H9 (cell line): ENCODE data around the gene DIPK1B. TPM values are rescaled to one million over a fixed set of nuclear protein-coding genes. Genes with fewer than 3 reads are reported as not detected.

Source experiments
- DNase-seq: peaks from one replicate; pipeline ENCODE4 v3.0.0-alpha.2; 2017
- H2AFZ ChIP-seq: one replicate; pipeline ENCODE4 v1.6.1; 2013; ENCODE audit warnings: mild to moderate bottlenecking, low read length, control low read depth, moderate library complexity
- H2AK5ac ChIP-seq: 2 replicates; pipeline ENCODE4 v1.6.1; 2013; ENCODE audit warnings: low read length, control low read depth, mixed read lengths; ENCODE audit not compliant: insufficient read length
- H2BK120ac ChIP-seq: one replicate; pipeline ENCODE4 v1.6.1; 2013; ENCODE audit warnings: low read depth, mild to moderate bottlenecking, low read length, control low read depth, inconsistent platforms; ENCODE audit not compliant: poor library complexity, severe bottlenecking
- H2BK12ac ChIP-seq: 2 replicates; pipeline ENCODE4 v1.6.1; 2013; ENCODE audit warnings: low read length, control low read depth, mixed read lengths, low read depth; ENCODE audit not compliant: insufficient read length
- H2BK15ac ChIP-seq: 2 replicates; pipeline ENCODE4 v1.6.1; 2013; ENCODE audit warnings: low read depth, low read length, control low read depth
- H2BK20ac ChIP-seq: one replicate; pipeline ENCODE4 v1.6.1; 2013; ENCODE audit warnings: low read depth, mild to moderate bottlenecking, low read length, control low read depth, inconsistent platforms; ENCODE audit not compliant: poor library complexity, severe bottlenecking
- H2BK5ac ChIP-seq: 2 replicates; pipeline ENCODE4 v1.6.1; 2013; ENCODE audit warnings: low read length, control low read depth, mixed read lengths; ENCODE audit not compliant: insufficient read length
- H3K14ac ChIP-seq: 2 replicates; pipeline ENCODE4 v1.6.1; 2013; ENCODE audit warnings: low read length, control low read depth; ENCODE audit not compliant: insufficient read depth
- H3K18ac ChIP-seq: 2 replicates; pipeline ENCODE4 v1.6.1; 2013; ENCODE audit warnings: low read depth, mild to moderate bottlenecking, mixed read lengths, low read length, control low read depth; ENCODE audit not compliant: insufficient read length
- H3K23ac ChIP-seq: 2 replicates; pipeline ENCODE4 v1.6.1; 2013; ENCODE audit warnings: low read length, control low read depth, mixed read lengths, low read depth; ENCODE audit not compliant: insufficient read length
- H3K23me2 ChIP-seq: 2 replicates; pipeline ENCODE4 v1.6.1; 2013; ENCODE audit warnings: low read depth, mild to moderate bottlenecking, mixed read lengths, low read length, control low read depth; ENCODE audit not compliant: insufficient read length, poor library complexity, severe bottlenecking
- H3K27ac ChIP-seq: 2 replicates; pipeline ENCODE4 v1.5.1; 2013; ENCODE audit warnings: low read length, control low read depth, mixed read lengths, low read depth; ENCODE audit not compliant: insufficient read length
- H3K27me3 ChIP-seq: 2 replicates; pipeline ENCODE4 v1.6.1; 2013; ENCODE audit warnings: low read length, control low read depth, inconsistent platforms; ENCODE audit not compliant: insufficient read depth
- H3K4ac ChIP-seq: 2 replicates; pipeline ENCODE4 v1.6.1; 2013; ENCODE audit warnings: low read depth, mild to moderate bottlenecking, control low read depth, inconsistent platforms, low read length, moderate library complexity
- H3K4me1 ChIP-seq: 2 replicates; pipeline ENCODE4 v1.6.1; 2013; ENCODE audit warnings: low read length, control low read depth, inconsistent platforms; ENCODE audit not compliant: insufficient read depth
- H3K4me2 ChIP-seq: 2 replicates; pipeline ENCODE4 v1.6.1; 2013; ENCODE audit warnings: low read length, control low read depth, mixed read lengths; ENCODE audit not compliant: insufficient read length, insufficient read depth
- H3K56ac ChIP-seq: 2 replicates; pipeline ENCODE4 v1.6.1; 2013; ENCODE audit warnings: low read depth, mild to moderate bottlenecking, mixed read lengths, low read length, control low read depth; ENCODE audit not compliant: insufficient read length
- H3K79me1 ChIP-seq: 2 replicates; pipeline ENCODE4 v1.6.1; 2013; ENCODE audit warnings: low read depth, mild to moderate bottlenecking, moderate library complexity, low read length, control low read depth, inconsistent platforms; ENCODE audit not compliant: insufficient read depth, poor library complexity, severe bottlenecking
- H3K79me2 ChIP-seq: 2 replicates; pipeline ENCODE4 v1.6.1; 2013; ENCODE audit warnings: low read length, control low read depth, inconsistent platforms; ENCODE audit not compliant: insufficient read depth
- H3K9ac ChIP-seq: 2 replicates; pipeline ENCODE4 v1.6.1; 2013; ENCODE audit warnings: low read length, control low read depth, mixed read lengths; ENCODE audit not compliant: insufficient read length; ENCODE audit errors: extremely low read depth
- H3K9me3 ChIP-seq: one replicate; pipeline ENCODE4 v1.6.1; 2013; ENCODE audit warnings: low read depth, low read length, inconsistent platforms; ENCODE audit not compliant: control insufficient read depth
- H3T11ph ChIP-seq: one replicate; pipeline ENCODE4 v1.6.1; 2013; ENCODE audit warnings: mild to moderate bottlenecking, low read length, control low read depth, inconsistent platforms
- H4K20me1 ChIP-seq: one replicate; pipeline ENCODE4 v1.6.1; 2013; ENCODE audit not compliant: control insufficient read depth, insufficient read length, insufficient read depth
- H4K5ac ChIP-seq: 2 replicates; pipeline ENCODE4 v1.6.1; 2013; ENCODE audit warnings: low read depth, mild to moderate bottlenecking, mixed read lengths, low read length, control low read depth; ENCODE audit not compliant: insufficient read length
- H4K8ac ChIP-seq: replicated peaks from 2 replicates; pipeline ENCODE4 v1.6.1; 2013; ENCODE audit warnings: low read length, control low read depth, mixed read lengths, low read depth; ENCODE audit not compliant: insufficient read length
- H4K91ac ChIP-seq: 2 replicates; pipeline ENCODE4 v1.6.1; 2013; ENCODE audit warnings: low read depth, mild to moderate bottlenecking, moderate library complexity, mixed read lengths, low read length, control low read depth; ENCODE audit not compliant: insufficient read length
- H3K27ac Mint-ChIP-seq, 3 experiments: 2 replicates in 2 of 3; 3 replicates in 1 of 3; pipeline ENCODE4 v1.8.0; 2020 to 2021; ENCODE audit warnings: mixed read lengths in 3 of 3, mild to moderate bottlenecking in 1 of 3, moderate library complexity in 1 of 3
- H3K27me3 Mint-ChIP-seq: 2 replicates; pipeline ENCODE4 v1.8.0; 2021; ENCODE audit warnings: low read depth, mild to moderate bottlenecking, moderate library complexity, mixed read lengths
- H3K36me3 Mint-ChIP-seq, 3 experiments: 2 replicates in 2 of 3; 3 replicates in 1 of 3; pipeline ENCODE4 v1.8.0; 2020 to 2021; ENCODE audit warnings: low read depth in 3 of 3, mixed read lengths in 3 of 3; ENCODE audit not compliant: insufficient read depth in 1 of 3
- H3K4me1 Mint-ChIP-seq, 2 experiments: 2 replicates each; pipeline ENCODE4 v1.8.0; 2020; ENCODE audit warnings: mixed read lengths in 2 of 2
- H3K4me3 Mint-ChIP-seq, 2 experiments: 2 replicates in 1 of 2; 3 replicates in 1 of 2; pipeline ENCODE4 v1.8.0; 2020 to 2021; ENCODE audit warnings: mild to moderate bottlenecking in 2 of 2, mixed read lengths in 2 of 2, moderate library complexity in 1 of 2
- H3K9me3 Mint-ChIP-seq, 2 experiments: 2 replicates in 1 of 2; 3 replicates in 1 of 2; pipeline ENCODE4 v1.8.0; 2020; ENCODE audit warnings: mild to moderate bottlenecking in 2 of 2, mixed read lengths in 2 of 2, moderate library complexity in 1 of 2
- CTCF ChIP-seq: fragments of 200-600 bp; sonication (generic); conservative IDR thresholded peaks from 3 replicates; pipeline ENCODE4 v1.8.0; 2021; ENCODE audit warnings: antibody characterized with exemption, mild to moderate bottlenecking
- WGBS: extraction: QIAGEN DNeasy Blood & Tissue Kit; methylation state at CpG from one replicate; pipeline ENCODE4 v1.1.7; 2013; ENCODE audit warnings: missing lambda C conversion rate, low lambda C conversion rate, mixed read lengths; ENCODE audit not compliant: insufficient read length; ENCODE audit errors: extremely low coverage; 5-methylcytosine and 5-hydroxymethylcytosine counted together
- total RNA-seq: library from RNA; stranded (reverse); gene quantifications from 2 replicates; pipeline ENCODE4 v1.2.1, GENCODE V29; 2021

DIPK1B gene
- total RNA-seq, 1 experiment from 2014 or later = 40.3 TPM

GRCh38 chr9:136683755-136684154 lies 28.6 kb upstream of the DIPK1B start:
- H3K4ac ChIP-seq = no peak overlapping the region
- no peak overlapping the region for H4K91ac ChIP-seq
- no peak overlapping the region for H2BK20ac ChIP-seq
- peaks cover 4% of the 10 kb centered on the region for H3K79me1 ChIP-seq
- H2AFZ ChIP-seq = no peak overlapping the region
- no peaks in the 10 kb centered on the region; the same call in 1 of the 2 replicates for H3K79me2 ChIP-seq
- H2BK120ac ChIP-seq = no peak overlapping the region
- Mint-ChIP-seq H3K4me1 (peaks cover 4 to 18% of the 10 kb centered on the region in 2 experiments), H3K27me3 (peaks cover 12% of the 10 kb centered on the region), H3K4me3 (no peak overlapping the region), H3K9me3 (no peaks in the 10 kb centered on the region), H3K27ac (no peak overlapping the region), H3K36me3 (no peaks in the 10 kb centered on the region)
- no peak overlapping the region for H3K14ac ChIP-seq
- H3K18ac ChIP-seq = no peak overlapping the region
- DNase-seq = no peak
- no peak overlapping the region for H3K4me2 ChIP-seq
- H4K5ac ChIP-seq = no peak overlapping the region
- H3T11ph ChIP-seq = no peak overlapping the region
- H4K20me1 ChIP-seq = no peaks in the 10 kb centered on the region
- no peaks in the 10 kb centered on the region for H3K9me3 ChIP-seq
- WGBS = no CpG with 5 or more reads among the region's 14 CpGs
- no peak overlapping the region for H2BK15ac ChIP-seq
- no peak overlapping the region for H3K56ac ChIP-seq
- H3K4me1 ChIP-seq = no peaks in the 10 kb centered on the region; the same call in 1 of the 2 replicates
- H3K9ac ChIP-seq = no peak overlapping the region
- no peak for TF ChIP-seq CTCF
- H2BK12ac ChIP-seq = no peak overlapping the region
- no peak overlapping the region for H2AK5ac ChIP-seq
- H4K8ac ChIP-seq = no peak overlapping the region
- H3K27me3 ChIP-seq = no peaks in the 10 kb centered on the region
- peaks cover 9% of the 10 kb centered on the region for H3K23me2 ChIP-seq
- H3K27ac ChIP-seq = no peak overlapping the region
- H2BK5ac ChIP-seq = no peak overlapping the region
- H3K23ac ChIP-seq = no peak overlapping the region
